Activated CD4-positive, alpha-beta T cell treated with anti-CD3 and anti-CD28 coated beads for 1 hour (primary cell): ENCODE data around the gene MOGAT3.
"Not testable (repeated sequence)": the region's sequence is repeated elsewhere in the genome, so short reads cannot be mapped to it uniquely, and the experiment has no call there.

ENCODE experiments used
- DNase-seq: peaks from one replicate; pipeline ENCODE4 v3.0.0-alpha.2; 2020

Gene MOGAT3

DNA sequence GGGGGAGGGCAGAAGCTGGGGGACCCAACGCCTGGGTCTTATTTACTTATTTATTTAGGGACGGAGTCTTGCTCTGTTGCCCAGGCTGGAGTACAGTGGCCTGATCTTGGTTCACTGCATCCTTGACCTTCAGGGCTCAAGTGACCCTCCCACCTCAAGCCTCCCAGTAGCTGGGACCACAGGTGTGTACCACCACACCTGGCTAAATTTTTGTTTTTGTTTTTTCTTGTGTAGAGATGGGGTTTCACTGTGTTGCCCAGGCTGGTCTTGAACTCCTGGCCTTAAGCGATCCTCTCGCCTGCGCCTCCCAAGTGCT, 1.7 kb upstream of the MOGAT3 start:
- DNase-seq, result no peak

DNA sequence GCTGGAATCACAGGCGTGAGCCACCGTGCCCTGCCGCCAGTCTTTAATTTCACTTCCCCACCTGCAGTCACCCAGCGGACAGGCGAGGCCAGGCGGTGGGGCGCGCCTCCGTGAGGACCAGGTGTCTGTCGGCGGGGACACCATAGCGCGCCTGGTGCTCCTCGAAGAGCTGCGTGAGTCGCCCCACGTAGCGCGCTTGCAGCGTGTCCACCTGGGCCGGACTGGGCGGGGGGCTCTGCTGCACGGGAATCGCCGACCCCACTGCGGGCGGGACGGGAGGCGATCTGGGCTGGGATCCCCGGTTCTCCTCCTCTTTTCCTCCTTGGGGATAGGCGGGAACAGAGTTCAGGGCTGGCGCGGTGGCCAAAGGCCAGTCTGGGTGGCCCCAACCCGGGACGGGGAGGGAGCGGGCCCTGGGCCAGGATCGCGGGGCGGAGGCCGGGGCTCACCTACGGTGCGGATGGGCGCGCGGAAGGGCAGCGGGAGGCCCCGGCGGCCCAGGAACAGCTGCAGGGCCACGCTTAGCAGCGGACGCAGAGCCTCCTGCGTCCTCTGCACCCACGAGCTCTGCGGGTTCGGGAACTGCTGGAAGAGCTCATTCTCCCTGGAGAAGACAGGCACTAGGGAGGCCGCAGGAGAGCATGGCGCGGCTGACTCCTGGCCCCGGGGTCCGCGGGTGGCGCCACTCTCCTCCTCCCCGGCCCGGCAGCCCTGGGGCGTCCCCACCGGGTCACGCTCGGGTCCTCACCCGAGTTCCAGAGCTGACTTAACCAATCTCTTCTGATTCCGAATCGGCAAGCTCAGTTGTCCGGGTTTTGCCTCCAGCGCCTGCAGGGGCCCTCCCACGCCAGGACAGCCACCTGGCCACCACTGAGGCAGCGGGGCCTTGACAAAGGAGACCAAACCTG, 1.1 kb upstream of the MOGAT3 start:
- no peak for DNase-seq

DNA sequence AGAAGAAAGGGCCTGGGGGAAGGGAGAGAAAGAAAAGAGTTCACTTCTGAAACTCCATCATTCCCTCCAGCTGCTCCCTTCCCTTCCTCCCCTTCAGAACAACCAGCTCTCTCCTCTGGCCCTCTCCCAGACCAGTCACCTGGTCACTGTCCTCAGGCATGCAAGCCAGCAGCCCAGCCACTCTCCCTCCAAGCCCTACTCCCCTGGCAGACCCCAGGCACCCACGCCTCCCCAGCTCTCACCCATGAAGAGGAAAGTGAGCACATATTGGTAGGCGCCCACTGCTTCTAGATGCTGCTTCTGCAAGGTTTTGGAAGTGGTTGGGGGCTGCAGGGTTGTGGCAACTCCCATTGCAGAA, 353 bp downstream of the MOGAT3 start:
- DNase-seq, result no peak

DNA sequence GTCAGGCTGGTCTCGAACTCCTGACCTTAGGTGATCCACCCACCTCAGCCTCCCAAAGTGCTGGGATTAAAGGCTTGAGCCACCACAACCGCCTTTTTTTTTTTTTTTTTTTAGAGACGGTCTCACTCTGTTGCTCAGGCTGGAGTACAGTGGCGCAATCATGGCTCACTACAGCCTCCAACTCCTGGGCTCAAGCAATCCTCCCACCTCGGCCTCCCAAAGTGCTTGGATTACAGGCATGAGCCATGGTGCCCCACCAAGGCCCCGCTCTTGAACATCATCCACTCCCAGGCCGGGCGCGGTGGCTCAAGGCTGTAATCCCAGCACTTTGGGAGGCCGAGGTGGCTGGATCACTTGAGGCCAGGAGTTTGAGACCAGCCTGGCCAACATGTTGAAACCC, 1.3 kb downstream of the MOGAT3 start:
- DNase-seq, result not testable (repeated sequence)

DNA sequence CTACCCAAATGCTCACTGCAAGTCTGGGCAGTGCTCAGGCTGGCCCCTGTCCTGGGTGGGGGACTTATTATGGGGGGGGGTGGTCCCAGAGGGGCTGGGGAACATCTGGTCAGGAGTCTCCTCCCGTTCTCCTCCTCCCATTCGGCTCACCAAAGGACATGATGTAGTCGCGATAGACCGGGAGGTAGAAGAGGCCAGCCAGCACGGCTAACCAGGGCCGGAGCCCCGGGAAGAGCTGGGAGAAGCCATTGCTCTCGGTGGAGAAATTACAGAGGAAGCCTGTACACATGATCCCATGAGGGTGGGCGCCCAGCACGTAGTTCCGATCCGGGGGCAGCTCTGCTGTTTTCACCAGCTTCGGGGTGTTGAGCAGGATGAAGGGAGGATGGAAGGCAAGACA, 2.4 kb downstream of the MOGAT3 start:
- no peak for DNase-seq

DNA sequence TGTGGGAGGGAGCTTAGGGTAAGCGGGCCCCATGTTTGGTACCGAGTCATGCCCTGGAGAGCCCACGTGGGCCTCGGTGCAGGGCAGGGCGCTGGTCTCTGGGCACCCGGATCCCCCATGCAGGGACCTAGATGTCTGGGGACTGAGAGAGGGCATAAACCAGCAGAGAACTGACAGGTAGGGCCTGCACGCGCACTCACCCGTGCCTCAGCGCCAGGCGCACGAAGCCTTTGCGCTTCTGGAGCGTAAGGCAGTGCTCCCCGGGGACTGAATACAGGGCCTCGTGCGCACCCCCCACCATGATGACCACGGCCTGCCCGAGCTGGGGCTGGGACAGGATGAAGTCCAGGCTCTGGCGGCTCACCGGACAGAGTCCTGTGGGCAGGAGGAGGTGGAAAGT, 2.8 kb downstream of the MOGAT3 start:
- no peak for DNase-seq

DNA sequence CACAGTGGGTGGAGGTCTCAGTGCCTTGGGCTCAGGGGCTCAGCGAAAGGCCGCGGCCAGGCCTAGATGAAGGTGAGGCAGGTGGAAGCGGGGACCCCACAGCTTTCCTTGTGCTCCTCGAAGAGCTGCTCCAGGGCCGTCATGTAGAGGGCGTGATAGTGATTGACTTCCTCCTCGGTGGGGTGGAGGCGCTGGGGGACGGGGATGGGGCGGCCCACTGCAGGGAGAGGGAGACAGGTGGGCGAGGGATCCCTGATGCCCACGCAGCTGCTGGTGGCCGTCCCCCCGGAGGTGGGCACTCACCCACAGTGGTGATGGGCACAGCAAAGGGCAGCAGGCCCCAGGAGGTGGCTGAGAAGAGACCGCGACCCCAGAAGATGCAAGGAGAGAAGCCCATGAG, 5.0 kb downstream of the MOGAT3 start:
- DNase-seq, result no peak

DNA sequence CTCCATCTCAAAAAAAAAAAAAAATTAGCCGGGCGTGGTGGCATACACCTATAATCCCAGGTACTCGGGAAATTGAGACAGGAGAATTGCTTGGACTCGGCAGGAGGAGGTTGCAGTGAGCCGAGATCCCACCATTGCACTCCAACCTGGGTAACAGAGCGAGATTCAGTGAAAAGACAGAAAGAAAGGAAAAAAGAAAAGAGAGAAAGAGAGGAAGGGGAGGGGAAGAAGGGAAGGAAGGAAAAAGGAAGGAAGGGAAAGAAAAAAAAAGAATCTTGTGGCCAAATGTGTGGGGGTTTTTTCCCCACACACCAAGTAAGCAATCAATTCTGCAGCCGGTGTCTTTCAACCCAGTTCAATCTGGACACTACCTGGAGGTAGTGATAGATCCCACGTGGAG, 11.7 kb downstream of the MOGAT3 start:
- no peak for DNase-seq

DNA sequence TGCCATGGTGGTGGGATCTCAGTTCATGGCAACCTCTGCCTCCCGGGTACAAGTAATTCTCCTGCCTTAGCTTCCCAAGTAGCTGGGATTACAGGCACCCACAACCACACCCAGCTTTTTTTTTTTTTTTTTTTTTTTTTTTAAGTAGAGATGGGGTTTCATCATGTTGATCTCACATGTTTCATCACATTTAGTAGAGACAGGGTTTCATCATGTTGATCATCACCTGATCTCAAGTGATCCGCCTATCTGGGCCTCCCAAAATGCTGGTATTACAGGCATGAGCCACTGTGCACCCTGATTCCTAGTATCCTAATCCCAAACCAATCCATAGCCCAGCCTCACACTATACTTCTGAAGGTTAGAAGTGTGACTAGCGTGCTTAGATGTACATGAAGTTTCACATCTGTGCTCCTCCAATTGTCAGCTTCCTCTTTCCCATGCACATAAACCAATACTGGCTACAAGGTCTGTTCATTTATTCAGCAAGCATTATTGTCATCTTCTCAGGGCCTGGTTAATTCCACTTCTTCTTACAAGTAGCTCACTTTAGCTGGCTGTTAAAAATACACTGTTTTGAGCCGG, 13.9 kb downstream of the MOGAT3 start:
- no peak for DNase-seq

DNA sequence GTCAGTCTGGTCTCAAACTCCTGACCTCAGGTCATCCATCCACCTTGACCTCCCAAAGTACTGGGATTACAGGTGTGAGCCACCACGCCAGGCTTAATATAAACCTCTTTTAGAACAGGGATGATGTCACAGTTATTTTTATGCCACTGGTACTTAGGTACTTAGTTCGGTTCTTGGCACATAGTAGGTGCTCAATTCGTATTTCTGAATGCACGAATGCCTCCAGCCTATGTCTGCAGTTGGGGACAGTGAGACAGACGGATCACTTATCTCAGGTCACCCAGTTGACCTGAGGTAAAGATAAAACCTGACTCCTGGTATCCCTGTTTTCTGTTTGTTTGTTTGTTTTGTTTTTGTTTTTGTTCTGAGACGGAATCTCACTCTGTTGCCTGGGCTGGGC, 14.6 kb downstream of the MOGAT3 start:
- DNase-seq, result no peak

DNA sequence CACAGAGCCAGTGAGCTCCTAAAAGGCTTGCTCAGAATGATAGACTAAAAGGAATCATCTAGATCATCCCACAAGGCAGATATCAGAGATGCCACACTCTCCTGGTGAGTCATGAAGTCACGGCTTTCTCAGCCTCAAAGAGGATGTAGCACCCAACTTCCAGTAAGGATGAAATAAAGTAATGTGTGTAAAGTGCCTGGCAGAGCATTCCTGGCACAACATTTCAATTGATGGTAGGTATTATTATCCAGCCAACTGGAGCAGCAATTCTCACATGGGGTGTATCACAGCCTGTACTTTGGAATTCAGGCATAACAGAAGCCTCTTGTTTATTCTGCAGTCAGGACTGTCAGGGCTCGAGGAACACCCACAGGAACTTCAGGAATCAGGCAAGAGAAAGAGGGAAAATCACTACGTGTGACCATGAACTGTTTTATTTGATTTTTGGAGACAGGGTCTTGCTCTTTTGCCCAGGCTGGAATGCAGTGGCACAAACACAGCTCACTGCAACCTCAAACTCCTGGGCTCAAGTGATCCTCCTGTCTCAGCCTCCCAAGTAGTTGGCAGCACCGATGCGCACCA, 15.5 kb downstream of the MOGAT3 start:
- no peak for DNase-seq

DNA sequence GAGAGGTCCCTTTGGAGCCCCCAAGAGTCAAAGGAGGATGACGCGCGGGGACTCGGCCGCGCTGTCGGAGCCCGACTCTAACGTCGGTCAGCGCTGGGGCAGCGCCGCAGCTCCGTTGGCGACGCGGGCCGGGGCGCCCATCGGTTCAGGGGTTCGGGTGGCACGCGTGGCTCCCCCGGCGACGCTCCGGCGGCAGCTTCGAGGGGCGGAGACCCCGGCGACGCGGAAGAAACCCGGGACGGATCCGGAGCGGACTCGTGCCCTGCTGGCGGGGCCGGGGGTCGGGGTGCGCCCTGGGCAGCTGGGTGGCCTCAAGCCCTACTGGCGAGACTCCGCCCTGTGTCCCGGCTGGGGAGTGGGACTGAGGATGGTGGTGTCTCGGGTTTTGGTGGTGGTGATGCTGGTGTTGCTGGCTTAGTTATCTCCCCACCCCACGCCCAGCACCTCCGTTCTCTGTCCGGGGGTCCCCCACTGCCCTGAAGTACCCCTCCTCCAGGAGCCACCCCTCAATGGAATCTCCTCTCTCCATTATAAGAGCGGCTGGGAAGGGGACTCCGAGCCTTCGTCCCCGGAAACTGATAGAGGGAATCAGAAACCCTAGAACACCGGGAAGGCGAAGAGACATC, 20.6 kb downstream of the MOGAT3 start, which contains the start of gene NAT16:
TSS of gene NAT16 (minus strand) at position 164 of the 626 bp plus-strand sequence. CDS start 5,486 bp downstream, outside the sequence.
- DNase-seq, result no peak

DNA sequence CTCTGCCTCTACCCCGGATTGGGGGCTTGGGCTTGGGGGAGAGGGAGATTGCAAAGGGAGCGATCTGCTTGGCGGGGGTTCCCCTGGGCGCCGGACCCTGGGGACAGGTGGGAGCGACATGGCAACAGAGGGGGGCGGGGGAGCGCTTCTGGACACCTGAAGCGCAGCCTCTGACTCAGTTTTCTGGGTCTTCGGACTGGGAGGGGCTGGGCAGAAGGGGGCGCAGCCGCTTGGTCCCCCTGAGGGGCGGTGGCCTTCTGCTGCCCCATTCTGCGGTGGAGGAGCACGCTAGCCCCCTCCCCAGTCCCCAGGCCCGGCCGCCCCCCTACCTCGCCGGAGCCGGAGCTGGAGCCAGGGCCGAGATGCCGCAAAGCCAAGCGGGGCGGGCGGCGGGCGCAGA, 21.1 kb downstream of the MOGAT3 start:
- no peak for DNase-seq

DNA sequence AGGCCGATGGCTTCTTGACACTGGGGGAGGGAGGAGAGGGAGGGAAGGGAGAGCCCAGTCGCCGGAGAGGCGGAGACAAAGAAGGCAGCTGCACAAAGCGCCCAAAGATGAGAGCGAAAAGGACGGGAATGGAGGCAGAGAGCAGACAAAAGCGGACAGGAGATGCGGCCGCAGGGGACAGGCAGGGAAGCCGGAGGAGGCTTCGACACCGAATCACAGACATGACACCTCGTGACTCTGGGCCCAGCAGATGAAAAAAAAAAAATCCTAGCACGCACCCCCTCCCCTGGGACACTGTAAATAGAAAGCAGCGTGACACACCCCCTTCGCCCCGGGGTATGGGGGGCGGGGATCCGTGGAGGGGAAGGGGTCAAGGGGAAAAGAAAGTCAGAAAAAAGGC, 21.7 kb downstream of the MOGAT3 start:
- DNase-seq, result no peak

DNA sequence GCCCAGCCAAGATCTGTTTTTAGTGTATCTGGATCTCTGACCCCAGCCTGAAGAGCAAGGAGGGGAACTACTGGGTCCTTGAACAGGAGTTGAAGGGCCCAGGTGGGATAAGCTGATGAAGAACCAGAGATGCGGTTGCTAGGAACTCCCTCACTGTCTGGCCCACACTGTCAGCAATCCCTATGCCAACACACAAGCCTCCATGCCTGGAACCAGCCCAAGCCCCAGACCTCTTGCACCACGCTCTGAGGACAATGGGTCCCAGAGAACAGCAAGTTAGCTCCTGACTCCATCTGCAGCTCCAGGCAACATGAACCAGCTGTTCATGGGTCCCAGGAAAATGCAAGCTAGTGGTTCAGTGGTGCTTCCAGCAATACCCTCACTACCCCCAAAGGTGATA, 23.2 kb downstream of the MOGAT3 start:
- no peak for DNase-seq

DNA sequence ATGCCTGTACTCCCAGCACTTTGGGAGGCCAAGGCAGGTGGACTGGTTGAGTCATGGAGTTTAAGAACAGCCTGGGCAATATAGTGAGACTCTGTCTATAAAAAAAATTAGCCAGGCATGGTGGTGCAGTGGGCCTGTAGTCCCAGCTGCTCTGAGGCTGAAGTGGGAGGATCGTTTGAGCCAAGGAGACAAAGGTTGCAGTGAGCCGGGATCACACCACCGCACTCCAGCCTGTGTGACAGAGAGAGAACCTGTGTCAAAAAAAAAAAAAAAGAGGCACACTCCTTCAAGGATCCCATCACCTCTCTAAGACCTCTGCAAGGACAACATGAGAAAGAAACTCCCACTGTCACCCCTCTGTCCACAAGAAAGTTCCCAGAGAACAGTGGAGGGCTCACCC, 25.2 kb downstream of the MOGAT3 start:
- no peak for DNase-seq

DNA sequence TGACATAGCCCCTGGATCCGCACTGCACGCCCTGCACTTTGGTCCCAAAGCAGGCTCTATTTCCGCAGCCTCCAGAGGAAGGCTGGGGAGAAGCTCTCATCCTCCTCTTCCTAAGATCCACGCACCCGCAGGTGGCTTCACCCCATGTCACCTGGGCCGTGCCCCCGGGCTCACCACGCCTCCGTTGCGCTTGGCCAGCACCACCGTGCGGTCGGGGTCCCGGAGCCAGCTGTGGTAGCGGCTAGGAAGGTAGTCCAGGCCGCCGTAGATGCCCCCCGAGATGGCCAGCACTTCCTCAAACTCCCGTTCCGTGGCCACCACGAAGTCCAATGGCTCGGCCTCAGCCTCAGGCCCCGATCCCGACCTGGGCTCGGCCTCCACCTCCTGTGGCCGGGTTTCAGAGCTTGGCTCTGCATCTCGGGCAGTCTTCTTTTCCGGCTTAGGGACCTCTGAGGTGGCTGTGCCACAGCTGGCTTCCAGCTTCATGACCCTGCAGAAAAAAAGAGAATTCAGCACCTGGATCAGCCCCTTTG, 26.4 kb downstream of the MOGAT3 start:
- DNase-seq, result no peak

DNA sequence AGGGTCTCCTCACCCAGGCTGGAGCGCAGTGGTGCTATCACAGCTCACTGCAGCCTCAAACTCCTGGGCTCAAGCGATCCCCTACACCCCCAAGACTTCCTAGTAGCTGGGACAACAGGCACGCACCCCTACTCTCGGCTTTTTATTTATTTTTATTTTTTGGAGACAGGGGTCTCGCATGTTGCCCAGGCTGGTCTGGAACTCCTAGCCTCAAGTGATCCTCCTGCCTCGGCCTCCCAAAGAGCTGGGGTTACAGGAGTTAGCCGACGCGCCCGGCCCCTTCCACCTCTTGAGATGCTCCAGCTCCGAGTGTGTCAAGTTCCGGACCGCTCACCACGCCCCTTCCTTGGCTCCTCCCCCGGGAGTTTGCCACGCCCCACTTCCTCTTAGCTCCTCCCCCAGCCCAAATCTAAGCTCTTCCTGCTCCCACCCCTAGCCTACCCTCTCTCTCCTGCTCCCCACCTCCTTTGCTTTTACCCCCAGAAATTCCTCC, 27.0 kb downstream of the MOGAT3 start:
- peak; percentile 35 for DNase-seq

DNA sequence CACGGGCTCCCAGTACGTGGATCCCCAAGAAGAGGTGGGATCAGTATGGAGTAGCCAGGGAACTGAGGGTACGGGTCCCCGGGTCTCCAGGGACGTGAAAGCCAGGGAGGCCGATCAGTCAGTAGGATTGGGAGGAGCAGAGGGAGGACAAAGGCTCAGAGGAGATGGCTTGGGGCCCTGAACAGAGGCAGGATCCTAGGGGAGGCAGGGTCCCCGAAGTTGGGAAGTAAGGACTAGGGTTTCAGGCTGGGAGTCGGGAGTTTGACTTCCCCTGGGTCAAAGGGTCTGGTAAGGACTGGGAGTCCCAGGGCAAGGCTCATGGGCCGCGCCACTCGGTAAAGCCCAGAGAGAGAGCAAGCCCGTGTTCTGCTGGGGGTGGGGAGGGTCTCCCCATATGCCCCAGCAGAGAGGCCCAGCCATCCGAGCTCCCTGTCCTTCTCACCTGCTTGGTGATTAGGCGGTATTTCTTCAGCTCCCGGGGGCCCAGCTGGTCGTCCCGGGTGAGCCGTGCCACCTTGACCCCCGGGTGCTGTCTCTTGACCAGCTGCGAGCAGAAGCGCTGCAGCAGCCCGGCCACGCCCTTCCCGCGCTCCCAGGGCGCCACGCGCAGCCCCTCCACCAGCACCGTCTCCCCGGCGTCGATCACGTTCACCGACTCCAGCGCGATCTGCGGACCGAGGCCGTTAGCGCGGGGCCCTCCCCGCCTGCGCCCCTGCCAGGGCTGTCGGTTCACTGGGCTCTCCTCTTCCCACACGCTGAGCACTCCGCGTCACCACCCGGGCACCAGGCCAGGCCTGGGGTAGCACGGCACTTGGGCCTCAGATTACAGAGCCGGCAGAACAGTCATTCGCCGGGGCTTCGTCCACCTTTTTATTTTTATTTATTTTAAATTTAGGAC, 27.7 kb downstream of the MOGAT3 start:
- no peak for DNase-seq

DNA sequence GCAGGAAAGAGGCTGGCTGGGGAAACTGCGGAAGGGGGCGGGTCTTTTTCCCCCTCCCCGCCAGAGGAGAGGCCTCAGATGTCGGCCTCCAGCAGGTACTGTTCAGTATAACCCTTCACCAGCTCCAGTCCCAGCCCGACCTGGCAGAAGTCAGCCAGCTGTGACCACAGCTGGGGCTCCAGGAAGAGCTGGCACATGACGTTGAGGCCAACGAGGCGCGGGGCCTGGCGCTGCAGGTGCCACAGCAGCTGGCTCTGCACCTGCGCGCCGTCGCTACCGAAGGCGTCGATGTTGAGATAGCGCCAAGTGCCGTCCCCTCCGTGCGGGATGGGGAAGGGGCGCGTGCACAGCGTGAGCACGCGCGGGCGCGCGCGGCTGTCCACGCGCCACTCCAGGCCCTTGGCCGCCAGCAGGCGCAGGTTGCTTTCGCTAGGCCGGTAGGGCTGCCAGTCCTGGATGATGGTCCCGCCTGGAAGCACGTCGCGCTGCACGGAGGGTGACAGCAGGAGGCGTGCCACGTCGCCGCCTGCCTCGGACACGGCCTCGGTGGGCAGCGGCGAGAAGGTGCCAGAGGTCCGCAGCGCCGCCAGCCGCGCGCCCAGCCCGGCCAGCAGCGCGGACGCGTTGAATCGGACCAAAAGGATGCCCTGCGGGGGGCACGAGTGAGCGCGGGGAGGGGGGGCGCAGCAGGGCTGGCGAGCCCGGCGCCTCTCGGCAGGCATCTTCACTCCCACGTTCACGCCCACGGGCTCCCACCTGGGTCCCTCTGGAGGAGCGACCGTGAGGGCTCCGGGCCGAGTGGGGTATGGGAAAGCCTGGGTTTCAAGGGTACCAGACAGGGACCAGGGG, 28.6 kb downstream of the MOGAT3 start:
- no peak for DNase-seq

DNA sequence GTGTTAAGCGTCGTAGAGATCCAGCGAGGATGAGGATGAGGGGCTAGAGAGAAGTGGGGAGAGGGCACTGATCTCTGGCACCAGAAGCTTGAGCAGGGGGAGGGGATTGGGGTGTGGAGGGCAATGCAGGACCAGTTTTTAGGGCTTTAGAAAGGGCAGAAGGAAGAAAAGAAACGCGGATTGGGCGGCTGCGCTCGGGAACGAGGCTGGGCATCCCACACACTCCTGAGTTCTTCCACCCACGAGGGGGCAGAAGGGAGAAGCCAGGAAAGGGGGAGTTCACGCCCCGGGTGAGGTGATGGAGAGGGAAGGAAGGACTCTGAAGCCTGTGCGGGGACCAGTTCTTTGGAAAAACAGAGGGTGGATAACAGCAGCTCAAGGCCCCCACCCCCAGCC, 29.4 kb downstream of the MOGAT3 start:
- DNase-seq, result no peak
